Ascending aorta (tissue), 2 donors: ENCODE results near the gene SAXO2. TPM values are rescaled to one million over a fixed set of nuclear protein-coding genes. Genes with fewer than 3 reads are reported as not detected.
"Not testable (repeated sequence)": the region's sequence is repeated elsewhere in the genome, so short reads cannot be mapped to it uniquely, and the experiment has no call there.

Experiments used
- DNase-seq, 2 donors: peaks; one replicate each; pipeline ENCODE4 v3.0.0-alpha.2; 2019; ENCODE audit warnings: low spot score in 2 of 2
- H3K27ac ChIP-seq, 2 donors: fragments of 200-600 bp; sonication (generic); one replicate each; pipeline ENCODE4 v1.5.1; 2016 to 2017; ENCODE audit warnings: mild to moderate bottlenecking in 1 of 2
- H3K27me3 ChIP-seq: fragments of 200-600 bp; sonication (generic); one replicate; pipeline ENCODE4 v1.5.1; 2017
- H3K36me3 ChIP-seq, 2 donors: fragments of 200-600 bp; sonication (generic); one replicate each; pipeline ENCODE4 v1.5.1; 2016
- H3K4me1 ChIP-seq, 2 donors: fragments of 200-600 bp; sonication (generic); one replicate each; pipeline ENCODE4 v1.5.1; 2016 to 2017; ENCODE audit warnings: mild to moderate bottlenecking in 1 of 2
- H3K4me3 ChIP-seq, 2 donors: fragments of 200-600 bp; sonication (generic); one replicate each; pipeline ENCODE4 v1.5.1; 2016 to 2017; ENCODE audit warnings: mild to moderate bottlenecking in 1 of 2
- H3K9me3 ChIP-seq, 2 donors: fragments of 200-600 bp; sonication (generic); one replicate each; pipeline ENCODE4 v1.5.1; 2016
- CTCF ChIP-seq, 3 experiments: fragments of 200-600 bp in 2 of 3; fragments of 450-650 bp in 1 of 3; sonication (generic) in 2 of 3; IDR thresholded peaks; one replicate each; pipeline ENCODE4 v1.5.1; 2016 to 2019; ENCODE audit warnings: antibody characterized with exemption in 3 of 3, mild to moderate bottlenecking in 1 of 3, moderate library complexity in 1 of 3
- intact Hi-C: fragments of 100-400 bp; cut with DNase I; formaldehyde crosslinking; loops from one replicate; pipeline ENCODE4 v1.15.1; 2023
- total RNA-seq: library from RNA; depleted of rRNA; stranded (reverse); fragments of >200 nt; gene quantifications from one replicate; pipeline ENCODE4 v1.1.0, GENCODE V29; 2016

SAXO2 gene
- total RNA-seq, 1 donor from 2014 or later: not detected

DNA sequence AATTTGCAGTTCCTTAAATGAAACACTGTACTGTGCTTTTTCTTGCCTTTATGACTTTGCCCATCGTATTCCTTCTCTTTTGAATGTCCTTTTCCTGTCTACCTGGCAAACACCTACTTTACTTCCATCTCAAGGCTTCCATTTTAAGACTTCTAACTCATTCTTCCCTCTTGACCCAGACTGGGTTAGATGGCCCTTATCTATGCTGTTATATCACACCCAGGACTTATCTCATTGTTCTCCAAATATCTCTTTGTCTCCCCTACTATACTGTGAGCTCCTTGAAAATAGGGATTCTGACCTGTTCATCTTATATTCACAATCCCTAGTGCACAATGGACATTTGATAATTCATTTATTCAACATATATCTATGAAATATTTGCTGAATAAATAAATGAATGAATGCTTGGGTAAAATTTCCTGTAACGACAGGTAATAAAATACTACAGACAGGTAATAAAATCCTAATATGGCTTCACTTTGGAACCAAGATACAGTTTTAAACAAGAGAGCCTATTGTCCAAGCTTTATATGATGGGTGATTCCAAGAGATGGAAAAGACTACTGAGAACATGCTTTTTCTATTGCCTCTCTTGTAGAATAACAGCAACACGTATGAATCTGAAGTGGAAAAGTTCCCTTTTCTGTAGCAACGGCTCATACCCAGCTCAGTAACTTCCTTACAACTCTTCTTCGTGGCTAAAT lies 22.8 kb upstream of the SAXO2 start:
- Histone ChIP-seq H3K27ac (no peak overlapping the region), H3K4me1 (no peaks in the 10 kb centered on the region), H3K4me3 (no peak overlapping the region), H3K27me3 (no peaks in the 10 kb centered on the region), H3K36me3 (peaks cover 20 to 24% of the 10 kb centered on the region in 2 donors), H3K9me3 (no peaks in the 10 kb centered on the region)
- no peak for DNase-seq
- no peak for TF ChIP-seq CTCF (IDR thresholded peaks at IDR 0.05)
- intact Hi-C loops: no loop called here

- intact Hi-C loops, H3K27me3 ChIP-seq, H3K4me1 ChIP-seq, DNase-seq, H3K27ac ChIP-seq, H3K9me3 ChIP-seq, H3K4me3 ChIP-seq: not testable (repeated sequence)
- peaks cover 22 to 24% of the 10 kb centered on the region in 2 donors for H3K36me3 ChIP-seq
Observed at GRCh38 chr15:82241836-82242499, 20.6 kb upstream of the SAXO2 start.

GRCh38 chr15:82243644-82244043 lies 19.0 kb upstream of the SAXO2 start:
- H3K36me3 ChIP-seq: peaks cover 20 to 24% of the 10 kb centered on the region in 2 donors
- H3K4me1 ChIP-seq, DNase-seq, H3K27ac ChIP-seq, H3K4me3 ChIP-seq, intact Hi-C loops, H3K9me3 ChIP-seq, H3K27me3 ChIP-seq: not testable (repeated sequence)

GRCh38 chr15:82245956-82246355 lies 16.7 kb upstream of the SAXO2 start:
- H3K4me3 ChIP-seq, H3K9me3 ChIP-seq, H3K27ac ChIP-seq, H3K36me3 ChIP-seq, intact Hi-C loops, H3K27me3 ChIP-seq, H3K4me1 ChIP-seq, DNase-seq: not testable (repeated sequence)

DNA sequence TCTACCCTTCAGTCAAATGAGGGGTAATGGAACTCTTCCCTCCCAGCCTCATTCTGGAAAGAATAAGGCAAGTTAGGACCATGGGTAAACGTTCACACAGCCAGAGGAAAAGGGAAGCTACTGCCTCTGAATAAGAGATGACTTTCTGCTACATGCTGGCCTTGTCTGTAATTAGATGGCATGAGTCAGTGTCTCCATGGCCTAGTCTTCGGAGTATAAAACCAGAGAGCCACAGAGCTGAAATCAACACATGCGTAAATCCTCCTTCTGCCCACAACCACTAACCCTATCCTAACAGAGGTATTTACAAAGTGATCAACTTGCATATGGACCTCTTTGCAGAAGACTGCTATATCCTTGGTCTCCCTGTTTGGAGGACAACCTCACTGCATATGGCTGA lies 14.4 kb upstream of the SAXO2 start:
- H3K4me1 ChIP-seq, H3K27ac ChIP-seq, H3K4me3 ChIP-seq, intact Hi-C loops, H3K27me3 ChIP-seq, H3K9me3 ChIP-seq, H3K36me3 ChIP-seq, DNase-seq: not testable (repeated sequence)

- Histone ChIP-seq H3K4me1 (peaks cover 2 to 18% of the 10 kb centered on the region in 2 donors), H3K27ac (peak overlapping the region; percentile 68 to 71), H3K4me3 (peak overlapping the region; percentile 82 to 89)
- DNase-seq: peak in 1 of 2 donors; percentile 67
- not testable (repeated sequence) for H3K9me3 ChIP-seq, H3K27me3 ChIP-seq, H3K36me3 ChIP-seq
- intact Hi-C loops: loop anchor here (2.0 to 10.0 kb wide), 3 partner anchors 215 to 939 kb away; partner anchors contain the start of genes MEX3B, RPS17 and STARD5
Observed at GRCh38 chr15:82261566-82262421, 824 bp upstream of the SAXO2 start.

DNA sequence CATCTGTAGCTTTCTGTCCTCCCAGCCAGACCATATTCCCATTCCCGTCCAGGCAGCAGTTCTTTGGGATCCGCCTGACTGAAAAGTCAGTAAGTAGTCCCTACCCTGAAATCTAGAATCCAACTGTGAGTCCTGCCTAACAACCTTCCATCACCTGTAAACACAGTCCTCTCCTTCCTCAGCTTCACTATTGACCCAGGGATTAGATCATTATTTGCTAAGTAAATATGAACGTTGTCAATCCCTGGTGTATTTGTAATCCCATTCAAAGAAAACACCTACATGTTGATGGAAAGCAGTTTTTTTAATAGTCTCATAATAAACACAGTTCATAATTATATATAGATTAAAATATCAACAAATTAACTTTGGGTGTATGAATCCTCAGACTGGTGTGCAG lies 732 bp downstream of the SAXO2 start:
- Histone ChIP-seq H3K9me3 (no peaks in the 10 kb centered on the region), H3K27ac (peak overlapping the region in 1 of 2 donors; percentile 71), H3K36me3 (peaks cover under 1% of the 10 kb centered on the region in 2 donors), H3K4me3 (peak overlapping the region; percentile 82 to 89), H3K27me3 (no peaks in the 10 kb centered on the region), H3K4me1 (peaks cover 2 to 18% of the 10 kb centered on the region in 2 donors)
- DNase-seq: no peak
- intact Hi-C loops: loop anchor here (2.0 to 10.0 kb wide), 3 partner anchors 217 to 941 kb away; partner anchors contain the start of genes MEX3B, RPS17 and STARD5
- TF ChIP-seq CTCF (IDR thresholded peaks at IDR 0.05): no peak

- intact Hi-C loops: loop anchor here (10.0 kb wide), 1 partner anchor 278 kb away; the partner anchor contains the start of gene RPS17
- not testable (repeated sequence) for H3K4me1 ChIP-seq, H3K27ac ChIP-seq, DNase-seq, H3K36me3 ChIP-seq, H3K27me3 ChIP-seq, H3K9me3 ChIP-seq, H3K4me3 ChIP-seq
Observed at GRCh38 chr15:82267137-82267536, 4.5 kb downstream of the SAXO2 start.

DNA sequence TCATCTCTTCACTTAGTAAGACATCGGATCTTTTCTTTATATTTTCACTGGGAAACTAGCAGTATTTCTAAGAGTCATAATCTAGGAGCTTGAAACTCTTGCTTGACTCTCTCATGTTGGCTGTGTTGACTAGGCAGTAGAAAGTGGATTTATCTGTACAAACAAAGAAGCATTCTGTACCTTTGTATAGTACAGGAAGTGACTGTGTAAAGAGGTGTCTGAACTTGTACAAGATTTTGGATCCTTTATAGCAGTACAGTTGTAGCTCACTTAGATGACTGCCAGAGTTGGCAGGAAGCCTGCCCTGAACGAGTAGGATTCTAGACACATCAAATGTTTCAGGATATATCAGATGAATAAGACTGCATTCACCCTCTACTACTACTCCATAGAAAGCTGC lies 5.8 kb downstream of the SAXO2 start:
- DNase-seq, H3K27me3 ChIP-seq, H3K27ac ChIP-seq, H3K9me3 ChIP-seq, H3K4me3 ChIP-seq, H3K4me1 ChIP-seq, H3K36me3 ChIP-seq: not testable (repeated sequence)
- intact Hi-C loops: loop anchor here (10.0 kb wide), 1 partner anchor 276 kb away; the partner anchor contains the start of gene RPS17
